ENCODE measurements around the gene EPGN.

Gene EPGN

DNA sequence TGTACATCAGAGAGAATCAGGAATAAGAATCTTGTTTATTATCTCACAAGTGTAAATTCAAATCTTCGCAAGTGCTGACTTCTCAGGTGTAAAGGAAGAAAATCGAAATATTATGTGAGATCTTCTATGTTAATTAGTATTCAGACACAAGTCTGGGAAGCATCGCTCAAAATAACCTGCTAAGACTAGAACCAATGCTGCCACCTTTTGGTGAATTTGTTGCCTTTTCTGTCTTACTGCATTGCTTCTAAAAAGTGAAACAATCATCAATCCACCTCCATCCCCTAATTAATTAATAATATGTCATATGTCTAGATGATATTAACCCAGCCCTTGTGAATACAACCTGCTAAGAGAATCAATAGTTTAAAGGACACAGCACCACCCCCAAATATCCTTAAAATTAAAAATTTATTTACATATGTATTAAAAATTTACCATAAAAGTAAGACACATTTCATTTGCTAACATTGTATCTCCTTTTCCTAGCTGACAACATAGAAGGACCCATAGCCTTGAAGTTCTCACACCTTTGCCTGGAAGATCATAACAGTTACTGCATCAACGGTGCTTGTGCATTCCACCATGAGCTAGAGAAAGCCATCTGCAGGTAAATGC lies 3.5 kb downstream of the EPGN start:
- no peak for DNase-seq (ENCODE audit: low read depth)

- no peak for DNase-seq (ENCODE audit: low read depth)
Measured at GRCh38 chr4:74314329-74314728, 6.1 kb downstream of the EPGN start.

- DNase-seq (ENCODE audit: low read depth) = no peak
Measured at GRCh38 chr4:74314944-74315343, 6.7 kb downstream of the EPGN start.

GRCh38 chr4:74315376-74315775 lies 7.1 kb downstream of the EPGN start:
- no peak for DNase-seq (ENCODE audit: low read depth)

DNA sequence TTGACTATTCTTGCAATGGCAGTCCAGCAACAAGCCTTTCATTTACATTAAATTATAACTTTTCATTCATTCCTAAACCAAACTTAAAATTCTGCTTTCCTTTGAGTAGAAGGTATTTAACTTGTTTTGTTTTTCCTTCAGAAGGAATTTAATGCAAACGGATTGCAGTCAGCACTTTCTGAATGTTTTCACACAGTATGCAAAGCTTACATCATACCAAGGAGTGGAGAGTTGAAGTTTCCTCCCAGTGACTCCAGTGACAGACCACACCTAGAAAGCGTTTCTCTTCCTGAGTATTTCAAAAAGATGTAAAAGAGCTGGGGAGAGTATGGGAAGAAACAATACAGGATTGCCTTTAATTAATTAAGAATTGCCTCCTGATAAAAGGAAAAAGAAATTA lies 8.1 kb downstream of the EPGN start:
- DNase-seq (ENCODE audit: low read depth) = no peak

DNA sequence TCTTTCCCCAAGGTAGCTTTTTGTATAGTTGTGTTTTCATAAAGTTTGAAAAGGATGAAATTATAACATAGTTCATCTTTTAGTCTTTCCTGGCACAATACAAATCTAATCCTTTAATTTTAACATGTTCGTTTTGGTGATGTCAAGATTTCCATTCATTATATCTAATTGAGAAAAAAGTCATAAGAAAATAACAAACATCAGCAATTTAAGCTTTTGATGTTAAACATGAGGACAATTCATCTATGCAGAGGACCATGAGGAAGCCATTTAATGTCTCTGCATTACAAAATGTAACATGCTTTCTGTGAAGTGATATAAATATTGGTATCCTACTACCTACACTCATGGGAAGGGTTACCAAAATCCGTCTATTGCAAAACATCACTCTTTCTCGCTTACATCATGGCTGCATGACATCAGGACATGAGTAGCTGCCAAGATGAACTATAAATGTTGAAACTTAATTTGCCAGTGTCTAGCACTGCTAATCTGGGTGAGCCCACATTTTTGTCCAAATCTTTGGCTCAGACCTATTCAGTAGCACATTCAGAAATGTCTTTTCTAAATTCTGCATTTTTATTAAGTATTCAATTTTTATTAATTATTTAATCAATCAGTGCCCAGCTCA lies 9.5 kb downstream of the EPGN start:
- DNase-seq (ENCODE audit: low read depth) = no peak

- no peak for DNase-seq (ENCODE audit: low read depth)
Measured at GRCh38 chr4:74318276-74318675, 10.0 kb downstream of the EPGN start.

DNA sequence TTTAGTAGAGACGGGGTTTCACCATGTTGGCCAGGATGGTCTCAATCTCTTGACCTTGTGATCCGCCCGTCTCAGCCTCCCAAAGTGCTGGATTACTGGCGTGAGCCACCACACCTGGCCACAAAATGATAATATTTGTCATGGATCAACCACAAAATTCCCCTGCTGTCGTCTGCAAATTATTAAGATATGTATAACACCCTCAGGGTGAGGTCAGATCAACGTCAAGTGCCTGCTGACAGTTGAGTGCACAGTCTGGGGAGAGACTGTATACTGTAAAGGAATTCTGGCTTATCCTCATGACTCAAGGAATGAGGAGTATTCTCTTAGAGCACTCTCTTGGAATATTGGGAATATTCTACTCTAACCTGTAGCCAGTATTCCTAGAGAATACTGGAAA lies 11.2 kb downstream of the EPGN start:
- DNase-seq (ENCODE audit: low read depth) = no peak

DNA sequence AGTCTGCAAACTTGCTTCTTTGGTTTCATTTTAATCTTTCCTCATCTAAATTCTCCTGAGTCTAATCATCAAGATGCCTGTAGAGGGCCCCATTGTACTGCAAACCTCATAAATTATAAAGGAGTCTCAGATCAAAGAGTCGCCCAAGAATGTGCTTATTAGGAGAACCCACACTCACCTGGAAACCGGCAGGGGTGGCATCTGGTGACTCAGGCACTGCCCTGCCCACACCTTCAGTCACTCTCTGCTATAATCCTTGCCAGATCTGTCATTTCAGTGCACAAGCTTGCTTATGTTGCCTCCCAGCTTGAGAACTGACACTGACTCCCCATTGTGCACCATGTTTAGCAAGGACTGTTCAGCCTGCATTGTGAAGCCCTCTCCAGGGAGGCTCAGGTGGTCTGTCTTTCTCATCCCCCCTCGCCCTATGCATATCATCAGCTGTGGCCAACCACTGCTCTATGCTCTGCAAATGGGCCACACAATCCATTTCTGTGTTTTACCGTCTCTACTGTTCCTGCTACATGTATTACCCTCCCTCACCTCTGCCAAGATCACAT lies 12.4 kb downstream of the EPGN start:
- DNase-seq (ENCODE audit: low read depth) = peak; percentile 39

GRCh38 chr4:74322301-74322700 lies 14.0 kb downstream of the EPGN start:
- DNase-seq (ENCODE audit: low read depth) = no peak

GRCh38 chr4:74323663-74324062 lies 15.4 kb downstream of the EPGN start:
- DNase-seq (ENCODE audit: low read depth) = no peak

DNA sequence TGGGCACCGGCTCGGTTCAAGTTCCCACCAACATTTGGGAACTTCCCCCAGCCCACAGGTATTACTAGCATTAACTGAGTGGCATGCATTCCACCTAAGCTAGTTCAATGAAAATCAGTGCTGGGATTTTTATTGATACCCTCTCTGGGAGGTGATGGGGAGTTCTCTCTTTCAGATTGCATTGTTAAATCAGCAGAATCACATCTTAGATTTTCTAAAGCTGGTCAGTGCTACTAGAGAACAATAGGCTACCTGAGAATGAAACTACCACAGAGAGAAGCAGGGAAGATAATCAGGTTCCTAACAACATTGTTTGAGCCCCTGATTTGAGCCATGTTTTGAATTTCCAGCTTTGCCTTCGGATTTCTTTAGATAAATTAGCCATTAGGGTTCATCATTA lies 16.0 kb downstream of the EPGN start:
- DNase-seq (ENCODE audit: low read depth) = no peak

DNA sequence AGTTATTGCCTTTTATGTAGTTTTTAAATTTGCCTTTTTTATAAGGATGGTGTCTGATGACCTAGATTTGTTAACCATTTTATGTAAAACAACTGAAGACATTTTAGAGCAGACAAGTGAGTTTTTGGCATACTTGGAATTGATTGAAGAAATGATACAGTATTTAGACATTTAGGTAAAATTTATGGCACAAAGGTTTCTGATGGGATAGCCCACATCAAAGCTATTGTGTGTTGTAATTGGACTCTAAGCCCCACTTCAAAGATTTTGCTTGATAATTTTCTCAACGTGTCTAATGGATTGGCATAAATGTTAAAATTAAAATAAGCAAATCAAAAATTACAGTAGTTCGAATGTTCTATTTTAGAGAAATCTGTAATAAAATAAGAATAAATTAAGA lies 17.6 kb downstream of the EPGN start:
- no peak for DNase-seq (ENCODE audit: low read depth)

- DNase-seq (ENCODE audit: low read depth) = no peak
Measured at GRCh38 chr4:74327762-74328161, 19.5 kb downstream of the EPGN start.

- DNase-seq (ENCODE audit: low read depth) = no peak
Measured at GRCh38 chr4:74328501-74328900, 20.2 kb downstream of the EPGN start.

- no peak for DNase-seq (ENCODE audit: low read depth)
Measured at GRCh38 chr4:74329307-74329706, 21.0 kb downstream of the EPGN start.

DNA sequence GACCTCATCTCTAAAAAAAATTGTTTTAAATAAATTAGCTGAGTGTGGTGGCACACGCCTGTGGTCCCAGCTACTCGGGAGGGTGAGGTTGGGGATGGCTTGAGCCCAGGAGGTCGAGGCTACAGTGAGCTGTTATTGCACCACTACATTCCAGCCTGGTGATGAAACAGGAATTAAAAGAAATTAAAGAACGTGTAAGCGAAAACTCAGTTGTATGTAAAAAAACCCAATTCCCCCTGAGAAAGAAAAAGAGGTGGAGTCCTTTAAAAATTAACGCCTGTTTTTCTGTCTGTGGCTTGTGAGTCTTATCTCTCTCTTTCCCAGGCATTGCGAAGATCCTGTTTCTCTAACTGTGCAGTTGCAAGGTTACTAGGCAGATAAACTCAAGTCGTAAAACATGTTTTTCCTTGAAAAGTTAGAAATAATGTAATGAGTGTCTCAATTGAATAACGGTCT lies 22.1 kb downstream of the EPGN start:
- no peak for DNase-seq (ENCODE audit: low read depth)

DNA sequence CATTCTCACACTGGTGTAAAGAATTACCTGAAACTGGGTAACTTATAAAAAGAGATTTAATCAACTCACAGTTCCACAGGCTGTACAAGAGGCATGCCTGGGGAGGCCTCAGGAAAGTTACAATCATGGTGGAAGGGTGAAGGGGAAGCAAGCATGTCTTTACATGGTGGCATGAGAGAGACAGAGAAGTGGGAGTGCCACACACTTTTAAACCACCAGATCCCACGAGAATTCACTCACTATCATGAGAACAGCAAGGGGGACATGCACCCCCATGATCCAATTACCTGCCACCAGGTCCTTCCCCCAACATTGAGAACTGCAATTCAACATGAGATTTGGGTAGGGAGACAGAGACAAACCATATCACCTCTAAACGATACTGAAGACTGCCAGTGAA lies 23.0 kb downstream of the EPGN start:
- no peak for DNase-seq (ENCODE audit: low read depth)

DNA sequence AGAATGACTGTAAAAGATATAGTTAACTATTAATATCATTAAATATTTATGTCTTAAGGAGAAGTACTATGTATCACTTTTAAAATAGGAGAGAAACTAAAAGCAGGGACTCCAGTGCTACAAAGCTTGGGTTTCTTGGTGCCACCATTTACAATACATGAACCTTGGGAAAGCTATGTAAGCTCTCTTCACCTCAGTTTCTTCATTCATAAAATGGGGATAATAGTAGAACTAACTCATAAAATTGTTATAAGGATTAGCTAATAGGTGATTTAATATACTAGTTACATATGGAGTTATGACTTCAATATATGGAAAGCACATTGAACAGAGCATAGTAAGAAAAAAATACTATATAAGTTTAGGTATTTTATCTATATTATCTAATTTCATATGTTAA lies 23.7 kb downstream of the EPGN start:
- DNase-seq (ENCODE audit: low read depth) = no peak

DNA sequence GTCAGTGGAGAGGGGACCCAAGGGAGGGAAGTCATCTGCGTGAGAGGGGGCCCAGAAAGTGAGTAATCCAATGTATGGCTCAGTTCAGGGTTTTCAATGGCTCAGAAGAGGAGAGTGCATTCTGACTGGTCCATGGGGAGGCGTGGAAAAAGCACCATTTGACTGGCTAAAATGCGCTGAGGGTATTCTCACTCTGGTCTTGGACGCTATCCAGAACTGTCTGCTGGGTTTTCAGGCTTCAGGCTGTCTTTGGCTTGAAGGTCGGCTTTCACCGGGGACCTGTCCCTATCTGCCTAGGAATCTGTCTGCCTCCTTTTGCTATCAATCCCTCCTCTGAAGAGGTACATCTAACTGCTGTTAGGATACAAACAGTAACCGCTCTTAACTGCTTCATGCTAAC lies 26.4 kb downstream of the EPGN start:
- no peak for DNase-seq (ENCODE audit: low read depth)

- no peak for DNase-seq (ENCODE audit: low read depth)
Measured at GRCh38 chr4:74335341-74336021, 27.2 kb downstream of the EPGN start.

DNA sequence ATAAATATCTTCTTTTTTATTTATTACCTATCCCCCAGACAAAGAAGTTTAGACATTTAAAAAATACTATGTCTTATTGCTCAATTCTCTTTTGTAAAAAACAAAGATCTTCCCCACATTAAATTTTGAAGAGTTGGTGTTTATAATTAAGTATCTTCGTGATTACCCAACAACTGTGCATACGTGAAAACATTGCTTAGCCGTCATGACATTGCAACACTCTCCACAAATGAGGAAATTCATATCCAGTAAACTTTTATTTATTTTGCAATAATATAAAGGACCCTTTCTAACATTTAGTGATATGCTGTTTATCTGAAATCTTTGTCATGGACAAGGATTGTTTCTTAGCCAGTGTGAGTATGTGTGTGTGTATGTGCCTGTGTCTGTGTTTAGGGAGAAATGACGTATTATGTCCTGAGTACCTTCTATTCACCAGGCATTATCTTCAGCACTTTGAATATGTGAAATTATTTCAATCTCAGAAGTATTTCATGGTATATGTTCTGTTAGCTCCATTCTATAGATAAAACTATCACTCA lies 30.6 kb downstream of the EPGN start:
- no peak for DNase-seq (ENCODE audit: low read depth)

GRCh38 chr4:74339501-74339900 lies 31.2 kb downstream of the EPGN start:
- DNase-seq (ENCODE audit: low read depth) = no peak

All from stimulated activated CD4-positive, alpha-beta T cell treated with anti-CD3 and anti-CD28 coated beads, Interleukin-2, amount 100 ng/mL, for 4 hours (primary cell).